SK-N-SH (cell line): ENCODE data around the gene OR5L2. TPM values are rescaled to one million over a fixed set of nuclear protein-coding genes. Genes with fewer than 3 reads are reported as not detected.

Source experiments
- CTCF ChIA-PET: fragments of 300-600, 350-600 bp; formaldehyde crosslinking; extraction: SDS; loops from one replicate; lab custom pipeline; 2021; lab: Yijun Ruan, JAX
- POLR2A ChIA-PET: fragments of 350-600 bp; sonication (Branson Sonifier 250); formaldehyde crosslinking; extraction: SDS; loops from one replicate; lab custom pipeline; 2020; ENCODE audit warnings: antibody characterized with exemption, inconsistent platforms; lab: Yijun Ruan, JAX
- DNase-seq: peaks from one replicate; pipeline ENCODE4 v3.0.0; 2012
- H2AFZ ChIP-seq: fragments of 200-600 bp; sonication (generic); 2 replicates; pipeline ENCODE4 v1.8.1; 2016; ENCODE audit warnings: antibody characterized with exemption, mild to moderate bottlenecking, low read depth
- H3F3A ChIP-seq: fragments of 200-600 bp; sonication (generic); replicated peaks from 2 replicates; pipeline ENCODE3; 2016; ENCODE audit warnings: antibody characterized with exemption, mild to moderate bottlenecking; ENCODE audit not compliant: insufficient read depth
- H3K27ac ChIP-seq, 2 experiments: fragments of 200-500 bp in 1 of 2; fragments of 200-600 bp in 1 of 2; sonication (Bioruptor generic) in 1 of 2; sonication (generic), shearing (Covaris generic) in 1 of 2; 2 replicates each; pipeline versions ENCODE4 v1.5.1 to v1.6.1; 2014 to 2016; ENCODE audit warnings: low read depth in 2 of 2, inconsistent platforms in 1 of 2, low read length in 1 of 2, mild to moderate bottlenecking in 1 of 2, mixed read lengths in 1 of 2
- H3K27me3 ChIP-seq: fragments of 200-600 bp; sonication (generic), shearing (Covaris generic); 2 replicates; pipeline ENCODE4 v1.6.1; 2016; ENCODE audit warnings: mixed run types; ENCODE audit not compliant: insufficient read depth
- H3K36me3 ChIP-seq, 2 experiments: fragments of 200-500 bp in 1 of 2; fragments of 200-600 bp in 1 of 2; sonication (Bioruptor generic) in 1 of 2; sonication (generic) in 1 of 2; replicated peaks in 1 of 2; 2 replicates each; pipeline versions ENCODE3 to v1.5.1; 2014 to 2016; ENCODE audit warnings: low read length in 1 of 2, mild to moderate bottlenecking in 1 of 2; ENCODE audit not compliant: insufficient read depth in 2 of 2, control insufficient read depth in 1 of 2
- H3K4me1 ChIP-seq, 2 experiments: fragments of 200-500 bp in 1 of 2; fragments of 200-600 bp in 1 of 2; sonication (Bioruptor generic) in 1 of 2; sonication (generic), shearing (Covaris generic) in 1 of 2; 2 replicates each; pipeline versions ENCODE4 v1.5.1 to v1.6.1; 2014 to 2016; ENCODE audit warnings: low read depth in 1 of 2, low read length in 1 of 2, mixed run types in 1 of 2; ENCODE audit not compliant: insufficient read depth in 2 of 2, control insufficient read depth in 1 of 2
- H3K4me2 ChIP-seq: fragments of 200-600 bp; sonication (generic), shearing (Covaris generic); 2 replicates; pipeline ENCODE4 v1.6.1; 2017; ENCODE audit warnings: mixed run types
- H3K4me3 ChIP-seq, 2 experiments: fragments of 200-500 bp in 1 of 2; fragments of 200-600 bp in 1 of 2; sonication (Bioruptor generic) in 1 of 2; sonication (generic), shearing (Covaris generic) in 1 of 2; 2 replicates each; pipeline versions ENCODE4 v1.5.1 to v1.8.1; 2014 to 2016; ENCODE audit warnings: low read depth in 2 of 2, inconsistent platforms in 1 of 2, low read length in 1 of 2, mild to moderate bottlenecking in 1 of 2, mixed read lengths in 1 of 2, moderate library complexity in 1 of 2
- H3K79me2 ChIP-seq: fragments of 200-600 bp; sonication (generic); 2 replicates; pipeline ENCODE4 v1.8.1; 2017; ENCODE audit warnings: mild to moderate bottlenecking; ENCODE audit not compliant: insufficient read depth
- H3K9ac ChIP-seq: fragments of 200-600 bp; sonication (generic); 2 replicates; pipeline ENCODE4 v1.6.1; 2017; ENCODE audit warnings: mixed run types
- H3K9me2 ChIP-seq: fragments of 200-600 bp; sonication (generic); 2 replicates; pipeline ENCODE4 v1.6.1; 2017; ENCODE audit warnings: mixed run types
- H3K9me3 ChIP-seq: fragments of 200-600 bp; sonication (generic); 2 replicates; pipeline ENCODE4 v1.6.1; 2017; ENCODE audit warnings: mixed run types, mild to moderate bottlenecking, moderate library complexity
- H4K20me1 ChIP-seq: fragments of 200-600 bp; sonication (generic); 2 replicates; pipeline ENCODE4 v1.6.1; 2017; ENCODE audit warnings: mild to moderate bottlenecking, mixed run types; ENCODE audit not compliant: insufficient read depth
- ELF1 ChIP-seq: IDR thresholded peaks from 2 replicates; pipeline ENCODE4 v1.4.0; 2012
- EP300 ChIP-seq, 2 experiments: IDR thresholded peaks; 2 replicates each; pipeline versions ENCODE4 v1.4.0 to v1.6.1; 2012; ENCODE audit warnings: borderline replicate concordance in 1 of 2, low read depth in 1 of 2, low read length in 1 of 2
- GABPA ChIP-seq: IDR thresholded peaks from 2 replicates; pipeline ENCODE4 v1.4.0; 2012; ENCODE audit warnings: low read depth, mild to moderate bottlenecking
- JUND ChIP-seq: IDR thresholded peaks from 2 replicates; pipeline ENCODE4 v1.4.0; 2012
- NFIC ChIP-seq: IDR thresholded peaks from 2 replicates; pipeline ENCODE4 v1.4.0; 2012; ENCODE audit warnings: borderline replicate concordance
- NRF1 ChIP-seq: IDR thresholded peaks from 2 replicates; pipeline ENCODE4 v1.6.1; 2012; ENCODE audit warnings: low read depth, mild to moderate bottlenecking, low read length
- RAD21 ChIP-seq: IDR thresholded peaks from 2 replicates; pipeline ENCODE4 v1.6.1; 2012; ENCODE audit warnings: mild to moderate bottlenecking, low read length
- RCOR1 ChIP-seq: fragments of 150-350 bp; IDR thresholded peaks from 2 replicates; pipeline ENCODE4 v1.6.1; 2017; ENCODE audit warnings: antibody characterized with exemption, low read length
- RFX5 ChIP-seq: IDR thresholded peaks from 2 replicates; pipeline ENCODE4 v1.6.1; 2012; ENCODE audit warnings: mild to moderate bottlenecking, improper control_type of control experiment, low read length
- RXRA ChIP-seq: IDR thresholded peaks from 2 replicates; pipeline ENCODE4 v1.4.0; 2012; ENCODE audit warnings: low read depth, mild to moderate bottlenecking, borderline replicate concordance
- SIN3A ChIP-seq: IDR thresholded peaks from 2 replicates; pipeline ENCODE4 v1.6.1; 2012; ENCODE audit warnings: low read depth, mild to moderate bottlenecking, low read length, moderate library complexity, borderline replicate concordance
- SMC3 ChIP-seq: IDR thresholded peaks from 2 replicates; pipeline ENCODE4 v1.6.1; 2012; ENCODE audit warnings: low read depth, low read length, improper control_type of control experiment
- ZBTB33 ChIP-seq: IDR thresholded peaks from 2 replicates; pipeline ENCODE4 v1.4.0; 2012; ENCODE audit warnings: low read depth, borderline replicate concordance
- WGBS: methylation state at CpG from one replicate; pipeline ENCODE4 v1.1.6; 2017; ENCODE audit warnings: low lambda C conversion rate; 5-methylcytosine and 5-hydroxymethylcytosine counted together
- polyA plus RNA-seq, 3 experiments: library from polyadenylated mRNA; depleted of rRNA; stranded (reverse); fragments of >200 nt; gene quantifications; 2 replicates each; pipeline ENCODE4 v1.2.3, GENCODE V29; 2012
- TF ChIP-seq, protein P1 (sequence below): IDR thresholded peaks from 2 replicates; pipeline ENCODE4 v1.4.0; 2012; ENCODE audit warnings: low read depth, borderline replicate concordance
- TF ChIP-seq, protein P2 (sequence below): IDR thresholded peaks from 2 replicates; pipeline ENCODE4 v1.6.1; 2012; ENCODE audit warnings: mild to moderate bottlenecking, low read depth, low read length, moderate library complexity

OR5L2 gene
- polyA plus RNA-seq, 1 of the 3 experiments (the other 2 are of a cell fraction) = not detected

DNA sequence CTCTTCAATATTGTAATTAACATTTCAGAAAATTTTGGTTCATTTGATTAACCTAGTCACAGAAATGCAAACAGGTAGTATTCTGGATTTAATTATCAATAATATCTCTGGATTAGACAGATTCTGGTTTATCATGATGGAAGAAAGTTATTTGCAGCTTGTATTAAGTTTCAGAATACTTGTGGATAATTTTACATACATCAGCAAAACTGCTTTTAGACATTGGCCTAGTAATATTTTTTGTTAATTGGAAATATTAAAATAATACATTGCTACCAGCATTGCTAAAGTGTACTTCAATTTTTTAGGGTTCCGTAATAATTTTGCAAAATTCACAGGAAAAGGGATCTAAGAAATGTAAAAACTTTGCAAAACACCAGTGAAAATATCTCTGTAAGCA, 35.4 kb upstream of the OR5L2 start:
- Histone ChIP-seq H4K20me1 (no peaks in the 10 kb centered on the region), H2AFZ (no peak overlapping the region), H3K4me3 (no peak overlapping the region), H3F3A (no peaks in the 10 kb centered on the region), H3K27ac (no peak overlapping the region), H3K4me2 (no peak overlapping the region), H3K9me2 (no peaks in the 10 kb centered on the region), H3K9ac (no peak overlapping the region), H3K79me2 (no peaks in the 10 kb centered on the region), H3K36me3 (no peaks in the 10 kb centered on the region), H3K4me1 (no peaks in the 10 kb centered on the region), H3K27me3 (no peaks in the 10 kb centered on the region), H3K9me3 (no peaks in the 10 kb centered on the region)
- WGBS = 2% methylated on average over 1 of the region's 1 CpG
- DNase-seq = no peak
- TF ChIP-seq RAD21 (no peak), NFIC (no peak), ELF1 (no peak), RFX5 (no peak), NRF1 (no peak), RCOR1 (no peak), ZBTB33 (no peak), SMC3 (no peak), JUND (no peak)
- TF ChIP-seq, protein P1, sequence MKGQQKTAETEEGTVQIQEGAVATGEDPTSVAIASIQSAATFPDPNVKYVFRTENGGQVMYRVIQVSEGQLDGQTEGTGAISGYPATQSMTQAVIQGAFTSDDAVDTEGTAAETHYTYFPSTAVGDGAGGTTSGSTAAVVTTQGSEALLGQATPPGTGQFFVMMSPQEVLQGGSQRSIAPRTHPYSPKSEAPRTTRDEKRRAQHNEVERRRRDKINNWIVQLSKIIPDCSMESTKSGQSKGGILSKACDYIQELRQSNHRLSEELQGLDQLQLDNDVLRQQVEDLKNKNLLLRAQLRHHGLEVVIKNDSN = no peak
- CTCF ChIA-PET = no interaction called here
- POLR2A ChIA-PET = no interaction called here

DNA sequence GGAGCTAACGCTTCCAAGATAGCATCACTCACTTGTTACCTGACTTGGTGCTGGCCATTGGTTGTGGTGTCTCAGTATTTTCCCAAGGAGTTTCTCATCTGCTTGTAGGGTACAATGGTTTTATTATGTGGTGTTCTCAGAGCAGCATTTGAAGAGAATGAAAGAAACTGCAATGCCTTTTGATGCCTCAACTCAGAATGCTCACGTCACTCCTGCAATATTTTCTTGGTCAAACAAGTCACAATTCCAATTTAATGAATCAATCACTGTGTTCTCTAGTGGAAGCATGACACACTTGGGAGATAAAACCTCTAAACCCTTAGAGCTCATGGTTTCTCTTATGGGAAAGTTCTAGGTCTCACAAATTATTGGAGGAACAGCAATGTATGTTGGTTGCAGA, 33.7 kb upstream of the OR5L2 start:
- Histone ChIP-seq H3K9ac (no peak overlapping the region), H3K9me2 (no peaks in the 10 kb centered on the region), H4K20me1 (no peaks in the 10 kb centered on the region), H3K4me3 (no peak overlapping the region), H3F3A (no peaks in the 10 kb centered on the region), H3K36me3 (no peaks in the 10 kb centered on the region), H3K4me1 (no peaks in the 10 kb centered on the region), H3K4me2 (no peak overlapping the region), H3K9me3 (no peaks in the 10 kb centered on the region), H3K27me3 (no peaks in the 10 kb centered on the region), H2AFZ (no peak overlapping the region), H3K27ac (no peak overlapping the region), H3K79me2 (no peaks in the 10 kb centered on the region)
- TF ChIP-seq RXRA (no peak), EP300 (IDR thresholded peaks at IDR 0.05; ENCODE audit: borderline replicate concordance in 1 of 2, low read depth in 1 of 2, low read length in 1 of 2) (no peak), SIN3A (no peak), GABPA (no peak), RFX5 (no peak), RAD21 (no peak), NRF1 (no peak)
- TF ChIP-seq, protein P2, sequence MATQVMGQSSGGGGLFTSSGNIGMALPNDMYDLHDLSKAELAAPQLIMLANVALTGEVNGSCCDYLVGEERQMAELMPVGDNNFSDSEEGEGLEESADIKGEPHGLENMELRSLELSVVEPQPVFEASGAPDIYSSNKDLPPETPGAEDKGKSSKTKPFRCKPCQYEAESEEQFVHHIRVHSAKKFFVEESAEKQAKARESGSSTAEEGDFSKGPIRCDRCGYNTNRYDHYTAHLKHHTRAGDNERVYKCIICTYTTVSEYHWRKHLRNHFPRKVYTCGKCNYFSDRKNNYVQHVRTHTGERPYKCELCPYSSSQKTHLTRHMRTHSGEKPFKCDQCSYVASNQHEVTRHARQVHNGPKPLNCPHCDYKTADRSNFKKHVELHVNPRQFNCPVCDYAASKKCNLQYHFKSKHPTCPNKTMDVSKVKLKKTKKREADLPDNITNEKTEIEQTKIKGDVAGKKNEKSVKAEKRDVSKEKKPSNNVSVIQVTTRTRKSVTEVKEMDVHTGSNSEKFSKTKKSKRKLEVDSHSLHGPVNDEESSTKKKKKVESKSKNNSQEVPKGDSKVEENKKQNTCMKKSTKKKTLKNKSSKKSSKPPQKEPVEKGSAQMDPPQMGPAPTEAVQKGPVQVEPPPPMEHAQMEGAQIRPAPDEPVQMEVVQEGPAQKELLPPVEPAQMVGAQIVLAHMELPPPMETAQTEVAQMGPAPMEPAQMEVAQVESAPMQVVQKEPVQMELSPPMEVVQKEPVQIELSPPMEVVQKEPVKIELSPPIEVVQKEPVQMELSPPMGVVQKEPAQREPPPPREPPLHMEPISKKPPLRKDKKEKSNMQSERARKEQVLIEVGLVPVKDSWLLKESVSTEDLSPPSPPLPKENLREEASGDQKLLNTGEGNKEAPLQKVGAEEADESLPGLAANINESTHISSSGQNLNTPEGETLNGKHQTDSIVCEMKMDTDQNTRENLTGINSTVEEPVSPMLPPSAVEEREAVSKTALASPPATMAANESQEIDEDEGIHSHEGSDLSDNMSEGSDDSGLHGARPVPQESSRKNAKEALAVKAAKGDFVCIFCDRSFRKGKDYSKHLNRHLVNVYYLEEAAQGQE = no peak
- whole genome bisulfite sequencing = 0% methylated on average over 2 of the region's 2 CpGs
- ChIA-PET POLR2A (no interaction called here), CTCF (no interaction called here)
- no peak for DNase-seq
